ENCODE results near the gene TRIO. TPM values are rescaled to one million over a fixed set of nuclear protein-coding genes. Genes with fewer than 3 reads are reported as not detected.

Gene TRIO
- total RNA-seq, 4 donors from 2014 or later = 186 to 388 (median 285) TPM

- 92 to 93% methylated on average over 3 of the region's 3 CpGs for WGBS, 2 donors (ENCODE audit: low coverage in 1 of 2)
- in situ Hi-C loops (cut with MboI; ENCODE audit: low pct_ligation_motif_present in 1 of 4, low pct_unique_long_range_greater_than_20kb in 1 of 4, low sequenced_read_pairs in 3 of 4) (no loop called here), intact Hi-C loops (cut with DNase I; ENCODE audit: low total_unique reads) (no loop called here)
- TF ChIP-seq EP300 (IDR thresholded peaks at IDR 0.05; ENCODE audit: low read depth) (no peak), POLR2AphosphoS5 (IDR thresholded peaks at IDR 0.05) (no peak), POLR2A (IDR thresholded peaks at IDR 0.05) (no peak), CTCF (IDR thresholded peaks at IDR 0.05) (no peak)
- no peak for DNase-seq
- Histone ChIP-seq H3K27ac (no peak overlapping the region), H3K27me3 (no peaks in the 10 kb centered on the region), H3K9me3 (no peaks in the 10 kb centered on the region), H3K4me3 (no peak overlapping the region), H3K36me3 (peaks cover 0 to 48% (median 19%) of the 10 kb centered on the region in 4 donors), H3K4me1 (peaks cover 0 to 8% (median 0%) of the 10 kb centered on the region in 4 donors)
Observed at GRCh38 chr5:14471507-14471906, 328.4 kb downstream of the TRIO start.

- in situ Hi-C loops (cut with MboI; ENCODE audit: low pct_ligation_motif_present in 1 of 4, low pct_unique_long_range_greater_than_20kb in 1 of 4, low sequenced_read_pairs in 3 of 4) (no loop called here), intact Hi-C loops (cut with DNase I; ENCODE audit: low total_unique reads) (no loop called here)
- H3K9me3 ChIP-seq = no peaks in the 10 kb centered on the region
- H3K4me3 ChIP-seq = no peak overlapping the region
- H3K27ac ChIP-seq = no peak overlapping the region
- H3K36me3 ChIP-seq = peaks cover 0 to 61% (median 26%) of the 10 kb centered on the region in 4 donors
- 83 to 84% methylated on average over 3 of the region's 3 CpGs for WGBS, 2 donors (ENCODE audit: low coverage in 1 of 2)
- TF ChIP-seq POLR2AphosphoS5 (IDR thresholded peaks at IDR 0.05) = no peak
- no peaks in the 10 kb centered on the region for H3K4me1 ChIP-seq
- DNase-seq = no peak
- no peaks in the 10 kb centered on the region for H3K27me3 ChIP-seq
Observed at GRCh38 chr5:14472986-14473567, 329.9 kb downstream of the TRIO start.

GRCh38 chr5:14475045-14475444 is 331.9 kb downstream of the TRIO start:
- no peak for DNase-seq
- Histone ChIP-seq H3K4me3 (no peak overlapping the region), H3K27ac (no peak overlapping the region), H3K36me3 (peaks cover 0 to 76% (median 30%) of the 10 kb centered on the region in 4 donors), H3K4me1 (no peaks in the 10 kb centered on the region), H3K9me3 (no peaks in the 10 kb centered on the region), H3K27me3 (no peaks in the 10 kb centered on the region)
- intact Hi-C loops (cut with DNase I; ENCODE audit: low total_unique reads) = no loop called here
- no peak for TF ChIP-seq CTCF (IDR thresholded peaks at IDR 0.05)
- TF ChIP-seq POLR2AphosphoS5 (IDR thresholded peaks at IDR 0.05) = no peak
- no peak for TF ChIP-seq POLR2A (IDR thresholded peaks at IDR 0.05)
- TF ChIP-seq EP300 (IDR thresholded peaks at IDR 0.05; ENCODE audit: low read depth) = no peak
- WGBS, 2 donors (ENCODE audit: low coverage in 1 of 2) = 97% methylated on average over 4 of the region's 4 CpGs; no CpG with 5 or more reads in 1 of the 2 donors
- in situ Hi-C loops (cut with MboI; ENCODE audit: low pct_ligation_motif_present in 1 of 4, low pct_unique_long_range_greater_than_20kb in 1 of 4, low sequenced_read_pairs in 3 of 4) = no loop called here

- WGBS, 2 donors (ENCODE audit: low coverage in 1 of 2) = 81 to 96% methylated on average over 4 of the region's 4 CpGs
- intact Hi-C loops (cut with DNase I; ENCODE audit: low total_unique reads) (no loop called here), in situ Hi-C loops (cut with MboI; ENCODE audit: low pct_ligation_motif_present in 1 of 4, low pct_unique_long_range_greater_than_20kb in 1 of 4, low sequenced_read_pairs in 3 of 4) (no loop called here)
- no peak for TF ChIP-seq POLR2AphosphoS5 (IDR thresholded peaks at IDR 0.05)
- TF ChIP-seq POLR2A (IDR thresholded peaks at IDR 0.05) = no peak
- no peak for TF ChIP-seq CTCF (IDR thresholded peaks at IDR 0.05)
- TF ChIP-seq EP300 (IDR thresholded peaks at IDR 0.05; ENCODE audit: low read depth) = no peak
- no peak overlapping the region for H3K4me3 ChIP-seq
- H3K27ac ChIP-seq = no peak overlapping the region
- no peaks in the 10 kb centered on the region for H3K9me3 ChIP-seq
- no peak for DNase-seq
- H3K27me3 ChIP-seq = no peaks in the 10 kb centered on the region
- H3K36me3 ChIP-seq = peaks cover 0 to 79% (median 35%) of the 10 kb centered on the region in 4 donors
- H3K4me1 ChIP-seq = no peaks in the 10 kb centered on the region
Observed at GRCh38 chr5:14476786-14477435, 333.8 kb downstream of the TRIO start.

Measured in transverse colon (tissue), 4 donors.